Measurements from ENCODE around the gene RPL11. TPM values are rescaled to one million over a fixed set of nuclear protein-coding genes. Genes with fewer than 3 reads are reported as not detected.

The RPL11 gene
- total and polyA plus RNA-seq, 10 donors: 864 to 6,089 (median 1,132) TPM

- H3K9me3 ChIP-seq: no peaks in the 10 kb centered on the region
- WGBS, 5 donors: 45 to 75% (median 58%) methylated on average over 6 of the region's 6 CpGs
- intact Hi-C loops (cut with DNase I; ENCODE audit: low total_unique reads): loop anchor here (10.0 kb wide), 1 partner anchor 48 kb away; the partner anchor contains the start of gene ELOA
- no peak overlapping the region for H3K4me3 ChIP-seq
- H3K27me3 ChIP-seq (replicated peaks in 1 of 7): no peaks in the 10 kb centered on the region
- H3K27ac ChIP-seq: no peak overlapping the region
- H3K36me3 ChIP-seq: peaks cover 7 to 91% (median 84%) of the 10 kb centered on the region in 6 donors
- no peak for DNase-seq
- peaks cover 20 to 85% (median 67%) of the 10 kb centered on the region in 6 donors for H3K4me1 ChIP-seq
- no peak for TF ChIP-seq POLR2A (IDR thresholded peaks at IDR 0.05)
- TF ChIP-seq POLR2AphosphoS5 (IDR thresholded peaks at IDR 0.05): no peak
- TF ChIP-seq, protein P1, sequence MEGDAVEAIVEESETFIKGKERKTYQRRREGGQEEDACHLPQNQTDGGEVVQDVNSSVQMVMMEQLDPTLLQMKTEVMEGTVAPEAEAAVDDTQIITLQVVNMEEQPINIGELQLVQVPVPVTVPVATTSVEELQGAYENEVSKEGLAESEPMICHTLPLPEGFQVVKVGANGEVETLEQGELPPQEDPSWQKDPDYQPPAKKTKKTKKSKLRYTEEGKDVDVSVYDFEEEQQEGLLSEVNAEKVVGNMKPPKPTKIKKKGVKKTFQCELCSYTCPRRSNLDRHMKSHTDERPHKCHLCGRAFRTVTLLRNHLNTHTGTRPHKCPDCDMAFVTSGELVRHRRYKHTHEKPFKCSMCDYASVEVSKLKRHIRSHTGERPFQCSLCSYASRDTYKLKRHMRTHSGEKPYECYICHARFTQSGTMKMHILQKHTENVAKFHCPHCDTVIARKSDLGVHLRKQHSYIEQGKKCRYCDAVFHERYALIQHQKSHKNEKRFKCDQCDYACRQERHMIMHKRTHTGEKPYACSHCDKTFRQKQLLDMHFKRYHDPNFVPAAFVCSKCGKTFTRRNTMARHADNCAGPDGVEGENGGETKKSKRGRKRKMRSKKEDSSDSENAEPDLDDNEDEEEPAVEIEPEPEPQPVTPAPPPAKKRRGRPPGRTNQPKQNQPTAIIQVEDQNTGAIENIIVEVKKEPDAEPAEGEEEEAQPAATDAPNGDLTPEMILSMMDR (IDR thresholded peaks at IDR 0.05 in 8 of 11, conservative IDR thresholded peaks at IDR 0.05 in 3 of 11): no peak
Observed at GRCh38 chr1:23696335-23696989, 4.9 kb downstream of the RPL11 start.

DNA sequence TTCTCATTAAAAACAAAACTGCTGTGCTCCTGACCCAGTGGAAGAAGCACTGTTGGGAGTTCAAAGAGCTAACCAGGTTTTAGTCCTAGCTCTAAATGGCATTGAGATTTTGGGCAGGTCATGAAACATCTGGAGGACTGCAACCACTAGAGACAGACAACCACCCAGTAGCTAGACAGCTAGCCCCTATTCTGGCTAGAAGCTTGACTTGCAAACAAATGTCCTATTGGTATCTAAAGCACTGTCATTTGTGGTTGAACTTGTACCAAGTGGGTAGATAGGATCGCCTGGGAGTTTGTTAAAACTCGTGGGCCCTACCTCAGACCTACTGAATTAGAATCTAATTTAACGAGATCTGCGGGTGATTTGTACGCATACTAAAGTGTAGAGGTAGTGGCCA lies 6.9 kb downstream of the RPL11 start:
- H3K27me3 ChIP-seq (replicated peaks in 1 of 7): no peaks in the 10 kb centered on the region
- 76 to 89% (median 86%) methylated on average over 5 of the region's 5 CpGs for WGBS, 5 donors
- no peak for DNase-seq
- H3K9me3 ChIP-seq: no peaks in the 10 kb centered on the region
- no peak overlapping the region for H3K4me3 ChIP-seq
- TF ChIP-seq POLR2AphosphoS5 (IDR thresholded peaks at IDR 0.05): no peak
- TF ChIP-seq, protein P1 (IDR thresholded peaks at IDR 0.05 in 8 of 11, conservative IDR thresholded peaks at IDR 0.05 in 3 of 11): no peak
- no peak for TF ChIP-seq POLR2A (IDR thresholded peaks at IDR 0.05)
- no peak overlapping the region for H3K27ac ChIP-seq
- H3K4me1 ChIP-seq: peaks cover 7 to 82% (median 60%) of the 10 kb centered on the region in 6 donors
- H3K36me3 ChIP-seq: peaks cover 7 to 100% (median 87%) of the 10 kb centered on the region in 6 donors
- intact Hi-C loops (cut with DNase I; ENCODE audit: low total_unique reads): loop anchor here (10.0 kb wide), 1 partner anchor 46 kb away; the partner anchor contains the start of gene ELOA

GRCh38 chr1:23699280-23700179 lies 7.9 kb downstream of the RPL11 start:
- intact Hi-C loops (cut with DNase I; ENCODE audit: low total_unique reads): loop anchor here (10.0 kb wide), 1 partner anchor 45 kb away; the partner anchor contains the start of gene ELOA
- Histone ChIP-seq H3K9me3 (no peaks in the 10 kb centered on the region), H3K36me3 (peaks cover 7 to 96% (median 83%) of the 10 kb centered on the region in 6 donors), H3K27me3 (replicated peaks in 1 of 7) (no peaks in the 10 kb centered on the region), H3K4me1 (peaks cover 0 to 71% (median 50%) of the 10 kb centered on the region in 6 donors), H3K4me3 (no peak overlapping the region), H3K27ac (no peak overlapping the region)
- TF ChIP-seq POLR2AphosphoS5 (IDR thresholded peaks at IDR 0.05) (no peak), POLR2A (IDR thresholded peaks at IDR 0.05) (no peak)
- TF ChIP-seq, protein P1 (IDR thresholded peaks at IDR 0.05 in 8 of 11, conservative IDR thresholded peaks at IDR 0.05 in 3 of 11): no peak
- 77 to 91% (median 86%) methylated on average over 7 of the region's 7 CpGs for WGBS, 5 donors
- no peak for DNase-seq
